GM12878 (cell line): Measurements from ENCODE around the gene ERO1A. TPM values are rescaled to one million over a fixed set of nuclear protein-coding genes. Genes with fewer than 3 reads are reported as not detected.

Source experiments
- ATF7 ChIP-seq: fragments of 450-650 bp; IDR thresholded peaks from 2 replicates; pipeline ENCODE4 v1.6.1; 2016; ENCODE audit warnings: low read depth, mild to moderate bottlenecking
- BCLAF1 ChIP-seq: fragments of 450-650 bp; IDR thresholded peaks from 2 replicates; pipeline ENCODE4 v1.6.1; 2017; ENCODE audit warnings: antibody characterized with exemption, mild to moderate bottlenecking, moderate library complexity
- BHLHE40 ChIP-seq, 2 experiments: fragments of 450-650 bp in 1 of 2; IDR thresholded peaks; 2 replicates each; pipeline ENCODE4 v1.6.1; 2011 to 2017; ENCODE audit warnings: low read depth in 2 of 2, borderline replicate concordance in 1 of 2, improper control_type of control experiment in 1 of 2, low read length in 1 of 2, mild to moderate bottlenecking in 1 of 2
- CREM ChIP-seq: IDR thresholded peaks from 2 replicates; pipeline ENCODE4 v1.6.1; 2014; ENCODE audit warnings: antibody characterized with exemption, low read depth
- HSF1 ChIP-seq: fragments of 150-350 bp; IDR thresholded peaks from 2 replicates; pipeline ENCODE4 v1.6.1; 2014; ENCODE audit warnings: mild to moderate bottlenecking, low read depth, low read length
- KAT2A ChIP-seq: conservative IDR thresholded peaks from 2 replicates; pipeline ENCODE4 v1.6.1; 2011; ENCODE audit warnings: low read depth, low read length; ENCODE audit not compliant: control insufficient read depth
- MLLT1 ChIP-seq: fragments of 450-650 bp; IDR thresholded peaks from 2 replicates; pipeline ENCODE4 v1.6.1; 2016; ENCODE audit warnings: mild to moderate bottlenecking
- MYC ChIP-seq: IDR thresholded peaks from 2 replicates; pipeline ENCODE4 v1.6.1; 2011; ENCODE audit warnings: mild to moderate bottlenecking, low read length, moderate library complexity, inconsistent platforms; ENCODE audit not compliant: insufficient read depth, insufficient replicate concordance, insufficient read length, severe bottlenecking
- NFIC ChIP-seq: IDR thresholded peaks from 2 replicates; pipeline ENCODE4 v1.6.1; 2012; ENCODE audit warnings: low read depth, mild to moderate bottlenecking, inconsistent platforms, low read length, moderate library complexity
- NR2C1 ChIP-seq: fragments of 450-650 bp; IDR thresholded peaks from 2 replicates; pipeline ENCODE4 v1.6.1; 2017; ENCODE audit warnings: antibody characterized with exemption, mild to moderate bottlenecking, moderate library complexity
- PAX8 ChIP-seq: fragments of 450-650 bp; IDR thresholded peaks from 2 replicates; pipeline ENCODE4 v1.6.1; 2017; ENCODE audit warnings: mild to moderate bottlenecking, moderate library complexity
- POLR2A ChIP-seq: IDR thresholded peaks from 2 replicates; pipeline ENCODE4 v1.6.1; 2011; ENCODE audit warnings: low read depth, mild to moderate bottlenecking, low read length
- POU2F2 ChIP-seq: IDR thresholded peaks from 3 replicates; pipeline ENCODE4 v1.6.1; 2011; ENCODE audit warnings: low read depth, mild to moderate bottlenecking, low read length, borderline replicate concordance
- RCOR1 ChIP-seq: conservative IDR thresholded peaks from 2 replicates; pipeline ENCODE4 v1.6.1; 2012; ENCODE audit warnings: low read depth, low read length, improper control_type of control experiment
- STAT3 ChIP-seq: IDR thresholded peaks from 2 replicates; pipeline ENCODE4 v1.6.1; 2011; ENCODE audit warnings: low read depth, low read length, improper control_type of control experiment
- TCF12 ChIP-seq: IDR thresholded peaks from 2 replicates; pipeline ENCODE4 v1.6.1; 2011; ENCODE audit warnings: low read depth, mild to moderate bottlenecking, low read length
- ZBTB40 ChIP-seq: fragments of 450-650 bp; IDR thresholded peaks from 2 replicates; pipeline ENCODE4 v1.6.1; 2016; ENCODE audit warnings: mild to moderate bottlenecking, moderate library complexity, borderline replicate concordance
- polyA plus RNA-seq, 11 experiments: library from polyadenylated mRNA; depleted of rRNA in 4 of 11; unstranded in 6 of 11; stranded (reverse) in 5 of 11; fragments of >200 nt; fragmentation: Nextera tagmentation in 4 of 11; fragmentation: Illumina TruSeq in 1 of 11; extraction: Ambion mirVana in 4 of 11; extraction: Trizol in 1 of 11; gene quantifications; 1 replicate in 1 of 11; 2 replicates in 10 of 11; pipeline versions ENCODE4 v1.2.1 to v1.2.3, GENCODE V29; 2011 to 2016; ENCODE audit warnings: inconsistent platforms in 2 of 11, missing spikeins in 2 of 11, low read depth in 1 of 11
- total RNA-seq, 4 experiments: library from RNA; depleted of rRNA in 3 of 4; stranded (reverse); fragments of >200 nt in 3 of 4; fragmentation: Illumina TruSeq in 1 of 4; extraction: Trizol in 1 of 4; gene quantifications; 2 replicates each; pipeline versions ENCODE4 v1.2.1 to v1.2.3, GENCODE V29; 2013 to 2021

Gene ERO1A
- total and polyA plus RNA-seq, 10 of the 15 experiments (the other 5 are each of a cell fraction or from before 2014, with no cell fraction given): 17.5 to 93.1 (median 48.5) TPM

GRCh38 chr14:52706724-52707706 lies 11.7 kb upstream of the ERO1A start, which contains the start of gene PSMC6 (continued):
- TF ChIP-seq ZBTB40 (peak; percentile 78; the same call in 1 of the 2 replicates), CREM (peak; percentile 14; the same call in 1 of the 2 replicates), POU2F2 (peak; percentile 56; the same call in 2 of the 3 replicates), NR2C1 (peak; percentile 61), HSF1 (no peak), POLR2A (peak; percentile 91), BHLHE40 (IDR thresholded peaks at IDR 0.05; ENCODE audit: borderline replicate concordance in 1 of 2, low read depth in 2 of 2, low read length in 1 of 2) (peak in 1 of 2 experiments; percentile 5; a peak in 1 of 4 replicates), PAX8 (no peak), RCOR1 (0 out of 2 replicates have a peak, but pooled peaks have one; percentile 9), ATF7 (no peak), MLLT1 (no peak; the same call in 1 of the 2 replicates), NFIC (no peak), STAT3 (no peak), MYC (no peak), TCF12 (no peak), BCLAF1 (no peak), KAT2A (no peak)
